ENCODE results near the gene HSF4.

GRCh38 chr16:67137605-67138004, 26.9 kb upstream of the HSF4 start:
- TF ChIP-seq NFRKB (IDR thresholded peaks at IDR 0.05) = no peak
- no peak for TF ChIP-seq SP1 (IDR thresholded peaks at IDR 0.05)
- TF ChIP-seq ZNF384 (IDR thresholded peaks at IDR 0.05) = no peak
- TF ChIP-seq BHLHE40 (IDR thresholded peaks at IDR 0.05; ENCODE audit: borderline replicate concordance) = no peak
- TF ChIP-seq HDGF (IDR thresholded peaks at IDR 0.05; ENCODE audit: borderline replicate concordance) = no peak
- no peak for TF ChIP-seq ARNT (IDR thresholded peaks at IDR 0.05)
- TF ChIP-seq CTBP1 (IDR thresholded peaks at IDR 0.05; ENCODE audit: borderline replicate concordance) = no peak
- TF ChIP-seq FOXM1 (IDR thresholded peaks at IDR 0.05; ENCODE audit: borderline replicate concordance) = no peak
- no peak for TF ChIP-seq TARDBP (IDR thresholded peaks at IDR 0.05)
- no peak for TF ChIP-seq FOXK2 (IDR thresholded peaks at IDR 0.05)
